SU-DHL-6 (cell line): ENCODE data around the gene AIG1.

Source experiments
- EZH2phosphoT487 ChIP-seq: fragments of 200-600 bp; sonication (generic), shearing (Covaris generic); conservative IDR thresholded peaks from 2 replicates; pipeline ENCODE4 v1.6.1; 2018; ENCODE audit warnings: mild to moderate bottlenecking, antibody characterized with exemption, low read length, moderate library complexity, mixed read lengths
- TF ChIP-seq, protein P1 (sequence below): fragments of 200-600 bp; sonication (generic); IDR thresholded peaks from one replicate; pipeline ENCODE4 v1.5.1; 2017; ENCODE audit warnings: antibody characterized with exemption, mild to moderate bottlenecking, low read length, moderate library complexity; ENCODE audit not compliant: insufficient read depth, poor library complexity, severe bottlenecking

DNA sequence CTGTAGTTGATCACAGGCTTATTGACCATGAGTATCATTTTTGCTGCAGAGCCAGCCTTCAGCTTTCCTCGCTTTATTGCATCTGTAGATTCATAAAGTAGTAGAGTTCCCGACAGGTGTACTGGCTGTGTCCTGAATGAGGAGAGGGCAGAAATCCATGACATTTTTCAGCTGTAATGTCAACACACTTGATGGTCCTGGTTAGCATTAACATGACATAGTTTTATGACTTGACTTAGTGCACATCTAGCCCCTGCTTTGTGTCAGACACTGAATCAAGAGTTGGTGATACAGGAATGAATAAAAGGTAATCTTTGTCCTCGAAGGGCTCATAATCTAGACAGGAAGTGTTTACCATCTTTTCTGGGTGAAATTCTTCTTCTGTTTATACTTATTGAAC lies 55.0 kb downstream of the AIG1 start:
- TF ChIP-seq, protein P1, sequence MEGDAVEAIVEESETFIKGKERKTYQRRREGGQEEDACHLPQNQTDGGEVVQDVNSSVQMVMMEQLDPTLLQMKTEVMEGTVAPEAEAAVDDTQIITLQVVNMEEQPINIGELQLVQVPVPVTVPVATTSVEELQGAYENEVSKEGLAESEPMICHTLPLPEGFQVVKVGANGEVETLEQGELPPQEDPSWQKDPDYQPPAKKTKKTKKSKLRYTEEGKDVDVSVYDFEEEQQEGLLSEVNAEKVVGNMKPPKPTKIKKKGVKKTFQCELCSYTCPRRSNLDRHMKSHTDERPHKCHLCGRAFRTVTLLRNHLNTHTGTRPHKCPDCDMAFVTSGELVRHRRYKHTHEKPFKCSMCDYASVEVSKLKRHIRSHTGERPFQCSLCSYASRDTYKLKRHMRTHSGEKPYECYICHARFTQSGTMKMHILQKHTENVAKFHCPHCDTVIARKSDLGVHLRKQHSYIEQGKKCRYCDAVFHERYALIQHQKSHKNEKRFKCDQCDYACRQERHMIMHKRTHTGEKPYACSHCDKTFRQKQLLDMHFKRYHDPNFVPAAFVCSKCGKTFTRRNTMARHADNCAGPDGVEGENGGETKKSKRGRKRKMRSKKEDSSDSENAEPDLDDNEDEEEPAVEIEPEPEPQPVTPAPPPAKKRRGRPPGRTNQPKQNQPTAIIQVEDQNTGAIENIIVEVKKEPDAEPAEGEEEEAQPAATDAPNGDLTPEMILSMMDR, result no peak
- TF ChIP-seq EZH2phosphoT487, result no peak
